GM03348 (cell line): ENCODE results near the gene TP53BP1.
"Not testable (repeated sequence)": the region's sequence is repeated elsewhere in the genome, so short reads cannot be mapped to it uniquely, and the experiment has no call there.

Source experiments
- DNase-seq: peaks from one replicate; pipeline ENCODE4 v3.0.0; 2012; ENCODE audit warnings: low spot score

The TP53BP1 gene

DNA sequence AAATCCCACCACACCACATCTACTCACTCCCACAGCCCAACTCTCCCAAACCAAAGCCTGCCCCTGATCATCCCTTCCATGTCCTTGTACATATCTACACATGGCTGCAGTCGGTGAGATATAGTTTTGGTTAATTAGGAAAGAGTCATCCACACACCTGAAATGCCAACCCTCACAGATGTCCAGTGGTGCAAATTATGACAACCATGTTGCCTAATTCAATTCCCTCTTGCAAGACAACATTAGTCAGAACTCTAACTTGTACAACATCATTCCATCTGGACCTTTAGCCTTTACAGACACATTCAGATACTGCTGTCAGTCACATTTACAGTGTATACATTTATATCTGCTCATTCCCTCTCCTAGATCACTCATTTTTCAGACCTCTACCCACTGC is 80.9 kb downstream of the TP53BP1 start:
- DNase-seq: no peak

DNA sequence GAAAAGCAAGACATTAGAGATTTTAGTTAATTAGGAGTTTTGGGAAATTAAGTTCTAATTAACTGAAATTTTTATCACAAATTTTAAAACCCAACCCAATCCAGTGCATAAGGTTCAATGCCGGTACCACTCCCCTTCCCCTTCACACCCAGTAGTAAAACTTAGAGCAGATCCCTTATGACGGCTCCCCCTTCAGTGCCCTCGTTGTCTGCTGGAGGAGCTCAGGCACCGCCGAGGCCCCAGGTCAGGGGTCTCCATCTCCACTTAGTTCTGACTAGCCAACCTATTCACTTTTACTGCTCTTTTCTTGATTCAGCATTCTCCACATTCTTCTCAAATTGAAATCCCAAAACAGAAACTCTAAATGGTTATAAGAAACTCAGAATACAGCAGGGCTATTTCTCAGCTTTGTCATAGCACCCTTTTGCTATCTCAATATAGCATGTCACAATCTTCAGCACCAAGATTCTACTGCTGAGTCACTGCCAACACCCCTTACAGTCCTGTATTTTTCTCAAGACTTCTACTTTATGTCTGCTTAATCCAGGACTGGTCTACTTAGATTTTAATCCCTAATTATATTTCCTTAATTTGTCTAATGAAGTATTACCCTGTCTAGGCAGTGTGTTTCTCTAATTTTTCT is 82.3 kb downstream of the TP53BP1 start:
- DNase-seq: peak; percentile 35

DNA sequence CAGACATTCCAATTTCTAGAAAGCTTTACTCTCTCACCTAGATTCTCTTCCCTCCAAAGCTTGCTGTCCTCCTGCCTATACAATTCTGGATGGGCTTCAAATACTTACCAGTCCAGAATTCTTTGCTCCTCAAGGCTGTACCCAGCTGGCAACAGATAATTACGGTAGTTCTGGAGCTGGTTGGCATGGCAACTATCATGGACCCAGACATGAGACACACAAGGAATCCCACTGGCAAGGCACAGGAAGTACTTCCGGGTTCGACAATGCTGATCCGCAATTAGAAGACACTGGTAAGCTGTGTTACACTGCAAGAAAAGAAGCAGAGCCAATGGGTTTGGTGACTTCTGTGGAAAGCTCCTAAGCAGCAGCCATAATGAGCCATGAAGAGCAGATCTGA is 84.2 kb downstream of the TP53BP1 start:
- DNase-seq: no peak

DNA sequence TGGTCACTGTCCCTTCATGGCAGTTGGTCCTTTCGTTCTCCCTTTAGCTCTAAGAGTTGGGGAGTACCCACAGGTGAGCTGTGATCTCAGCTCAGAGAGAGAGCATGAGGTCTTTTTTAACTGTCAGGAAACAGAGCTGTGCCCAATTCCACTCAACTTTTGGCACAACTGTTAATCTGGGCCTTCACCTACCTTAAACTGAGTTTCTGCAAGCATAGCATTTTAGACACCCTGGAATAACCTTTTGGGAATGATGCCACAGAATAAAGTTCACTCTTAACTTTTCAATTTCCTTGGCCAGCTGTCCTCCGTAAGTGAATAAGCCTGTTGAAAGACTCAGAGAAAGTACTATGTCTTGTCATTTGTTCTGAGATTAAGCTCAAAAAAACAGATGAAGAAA is 86.1 kb downstream of the TP53BP1 start:
- no peak for DNase-seq

DNA sequence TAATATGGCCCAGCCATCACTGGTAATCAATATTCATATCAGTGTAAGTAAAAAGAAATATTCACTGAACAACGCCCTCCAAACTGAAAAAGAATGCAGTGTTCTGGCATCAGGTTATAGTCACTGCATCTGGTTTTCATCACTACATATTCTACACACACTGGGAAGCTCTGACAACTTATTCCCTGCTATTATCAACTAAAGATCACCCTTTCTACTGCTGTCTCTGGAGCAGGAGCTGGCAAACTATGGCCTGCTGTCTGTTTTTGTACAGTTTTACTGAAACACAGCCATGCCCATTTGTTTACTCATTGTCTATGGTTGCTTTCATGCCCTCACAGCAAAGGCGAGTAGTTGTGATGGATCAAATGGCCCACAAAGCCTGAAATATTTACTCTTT is 86.8 kb downstream of the TP53BP1 start:
- peak; percentile 37 for DNase-seq

DNA sequence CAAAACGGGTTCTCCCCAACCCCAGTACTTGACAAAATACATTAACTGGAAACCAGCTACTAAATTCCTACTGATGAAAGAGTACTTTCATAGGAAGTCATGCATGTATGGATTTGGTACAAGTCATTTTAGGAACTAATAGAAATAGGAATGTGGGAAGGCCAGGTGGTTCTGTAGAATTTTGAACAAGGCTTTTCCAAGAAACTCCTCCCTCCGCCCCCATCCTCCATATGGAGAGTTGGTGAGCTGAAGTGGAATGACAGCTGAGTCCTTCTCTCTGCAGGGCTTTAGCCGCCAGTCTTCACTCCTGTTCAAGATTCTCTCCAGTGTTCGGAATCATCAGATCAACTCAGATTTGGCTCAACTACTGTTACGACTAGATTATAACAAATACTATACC is 88.8 kb downstream of the TP53BP1 start:
- DNase-seq: no peak

DNA sequence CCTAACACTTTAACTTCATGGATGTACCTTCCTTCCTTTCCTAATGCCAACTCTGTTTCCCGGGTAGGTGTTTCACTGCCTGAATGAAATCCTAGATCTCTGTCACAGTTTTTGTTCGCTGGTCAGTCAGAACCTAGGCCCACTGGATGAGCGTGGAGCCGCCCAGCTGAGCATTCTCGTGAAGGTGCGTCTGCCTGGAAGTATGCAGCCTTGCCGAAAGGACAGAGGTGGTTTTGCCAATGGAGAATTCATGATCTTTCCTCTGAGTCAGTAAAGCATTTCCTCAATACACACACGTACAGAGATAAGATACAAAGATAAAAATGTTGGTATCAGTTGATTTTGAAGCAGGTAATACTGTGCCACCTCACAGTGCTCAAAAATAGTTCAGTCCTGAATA is 89.3 kb downstream of the TP53BP1 start:
- DNase-seq: no peak

DNA sequence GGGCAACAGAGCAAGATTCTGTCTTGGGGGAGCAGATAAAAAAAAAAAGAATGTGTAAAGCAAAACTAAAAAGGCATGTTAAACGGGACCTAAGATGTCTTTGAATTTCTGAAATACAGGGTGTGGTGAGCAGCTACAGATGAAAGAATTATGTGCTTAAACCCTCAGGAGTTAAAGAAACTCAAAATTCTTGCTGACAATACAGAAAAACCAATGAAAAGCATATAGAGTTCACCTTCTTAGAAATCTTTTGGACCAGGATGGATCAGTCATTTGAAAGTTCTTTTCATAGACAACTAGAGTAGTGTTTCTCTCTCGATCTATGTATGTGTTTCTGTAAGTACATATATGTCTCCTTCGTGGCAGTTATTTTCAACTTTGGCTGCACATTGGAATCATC is 90.7 kb downstream of the TP53BP1 start:
- DNase-seq: no peak

DNA sequence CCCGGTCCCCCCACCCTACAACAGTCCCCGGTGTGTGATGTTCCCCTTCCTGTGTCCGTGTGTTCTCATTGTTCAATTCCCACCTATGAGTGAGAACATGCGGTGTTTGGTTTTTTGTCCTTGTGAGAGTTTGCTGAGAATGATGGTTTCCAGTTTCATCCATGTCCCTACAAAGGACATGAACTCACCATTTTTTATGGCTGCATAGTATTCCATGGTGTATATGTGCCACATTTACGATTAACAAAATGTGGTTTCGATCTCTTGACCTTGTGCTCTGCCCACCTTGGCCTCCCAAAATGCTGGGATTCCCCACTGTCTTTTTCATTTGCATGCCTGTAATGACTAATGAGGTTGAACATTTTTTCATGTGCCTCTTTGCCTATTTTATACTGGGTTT is 99.4 kb downstream of the TP53BP1 start:
- DNase-seq: not testable (repeated sequence)

DNA sequence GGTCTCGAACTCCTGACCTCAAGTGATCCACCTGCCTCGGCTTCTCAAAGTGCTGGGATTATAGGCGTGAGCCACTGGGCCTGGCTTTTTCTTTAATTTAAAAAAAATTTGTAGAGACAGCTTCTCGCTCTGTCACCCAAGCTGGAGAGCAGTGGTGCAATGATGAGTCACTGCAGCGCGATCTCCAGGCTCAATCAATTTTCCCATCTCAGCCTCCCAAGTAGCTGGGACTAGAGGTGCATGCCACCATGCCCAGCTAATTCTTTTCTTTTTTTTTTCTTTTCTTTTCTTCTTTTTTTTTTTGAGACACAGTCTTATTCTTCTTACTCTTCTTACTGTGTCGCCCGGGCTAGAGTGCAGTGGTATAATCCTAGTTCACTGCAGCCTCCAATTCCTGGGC is 102.2 kb downstream of the TP53BP1 start:
- no peak for DNase-seq

DNA sequence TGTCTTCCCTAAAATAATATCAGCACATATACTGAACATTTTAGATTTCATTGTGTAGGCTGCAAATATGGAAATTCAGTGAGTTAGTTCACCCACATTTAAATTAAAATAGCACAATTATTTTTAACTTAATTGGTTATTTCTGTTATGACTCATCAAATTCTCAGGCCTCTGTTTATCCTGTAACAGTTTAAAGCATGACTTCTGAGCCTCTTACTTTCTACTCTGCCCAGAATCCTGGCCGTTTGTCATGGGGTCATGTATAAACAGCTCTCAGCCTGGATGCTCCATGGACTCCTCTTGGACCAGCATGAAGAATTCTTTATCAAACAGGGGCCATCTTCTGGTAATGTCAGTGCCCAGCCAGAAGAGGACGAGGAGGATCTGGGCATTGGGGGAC is 109.9 kb downstream of the TP53BP1 start:
- peak; percentile 14 for DNase-seq

DNA sequence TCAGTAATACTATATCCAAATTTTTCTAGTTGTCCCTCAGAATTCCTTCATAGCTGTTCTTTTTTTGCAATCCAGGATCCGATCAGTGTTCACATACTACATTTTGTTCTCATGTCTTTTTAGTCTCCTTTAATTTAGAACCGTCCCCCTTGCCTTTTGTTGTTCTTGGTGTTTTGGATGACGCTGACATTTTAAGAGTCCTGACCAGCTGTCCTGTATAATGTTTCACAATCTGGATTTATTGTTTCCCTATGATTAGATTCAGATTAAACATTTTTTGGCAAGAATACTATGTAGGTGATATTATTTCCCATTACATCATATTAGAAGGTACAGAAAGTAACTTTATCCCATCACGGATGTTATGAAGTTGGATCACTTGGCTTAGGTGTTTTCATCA is 110.6 kb downstream of the TP53BP1 start:
- no peak for DNase-seq

DNA sequence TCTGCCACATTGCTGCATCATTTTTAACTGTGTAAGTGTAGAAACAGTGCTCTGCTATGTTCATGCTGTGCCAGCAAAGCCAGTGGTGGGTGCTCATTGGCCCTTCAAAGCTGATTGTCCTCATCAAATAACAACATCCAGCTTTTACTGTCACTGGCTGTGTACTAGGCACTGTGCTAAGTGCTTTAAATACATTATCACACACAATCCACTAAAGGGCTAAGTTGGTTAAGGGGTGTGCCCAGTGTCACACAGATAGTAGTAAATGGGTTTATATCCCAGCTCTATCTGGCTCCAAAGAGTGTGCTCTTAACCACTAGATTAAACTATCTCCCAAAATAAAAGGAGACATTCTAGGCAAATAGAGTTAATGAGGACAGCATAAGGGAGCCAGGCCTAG is 114.4 kb downstream of the TP53BP1 start:
- no peak for DNase-seq

DNA sequence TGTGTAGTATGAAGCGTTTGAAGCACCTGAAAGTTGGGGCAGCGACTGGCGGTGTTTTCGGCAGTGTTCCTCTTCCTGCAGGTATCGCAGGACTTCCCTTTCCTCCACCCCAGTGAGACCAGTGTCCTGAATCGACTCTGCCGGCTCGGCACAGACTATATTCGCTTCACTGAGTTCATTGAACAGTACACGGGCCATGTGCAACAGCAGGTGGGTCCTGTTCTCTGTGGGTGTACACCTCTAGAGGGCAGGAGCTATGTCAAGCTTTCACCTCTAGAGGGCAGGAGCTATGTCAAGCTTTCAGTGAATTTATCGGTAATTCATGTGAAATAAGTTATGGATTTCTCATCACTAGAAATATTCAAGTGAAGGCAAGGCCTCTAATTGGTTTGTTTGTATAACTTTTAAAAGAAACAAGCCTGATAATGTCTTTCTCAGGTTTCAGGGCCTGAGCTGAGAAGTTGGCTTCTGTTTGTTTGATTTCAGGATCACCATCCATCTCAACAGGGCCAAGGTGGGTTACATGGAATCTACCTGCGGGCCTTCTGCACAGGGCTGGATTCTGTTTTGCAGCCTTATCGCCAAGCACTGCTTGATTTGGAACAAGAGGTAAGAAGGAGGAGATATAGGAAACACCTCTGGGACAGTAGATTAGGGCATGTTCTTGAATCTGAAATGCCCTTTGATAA is 116.8 kb downstream of the TP53BP1 start:
- DNase-seq: peak; percentile 57

DNA sequence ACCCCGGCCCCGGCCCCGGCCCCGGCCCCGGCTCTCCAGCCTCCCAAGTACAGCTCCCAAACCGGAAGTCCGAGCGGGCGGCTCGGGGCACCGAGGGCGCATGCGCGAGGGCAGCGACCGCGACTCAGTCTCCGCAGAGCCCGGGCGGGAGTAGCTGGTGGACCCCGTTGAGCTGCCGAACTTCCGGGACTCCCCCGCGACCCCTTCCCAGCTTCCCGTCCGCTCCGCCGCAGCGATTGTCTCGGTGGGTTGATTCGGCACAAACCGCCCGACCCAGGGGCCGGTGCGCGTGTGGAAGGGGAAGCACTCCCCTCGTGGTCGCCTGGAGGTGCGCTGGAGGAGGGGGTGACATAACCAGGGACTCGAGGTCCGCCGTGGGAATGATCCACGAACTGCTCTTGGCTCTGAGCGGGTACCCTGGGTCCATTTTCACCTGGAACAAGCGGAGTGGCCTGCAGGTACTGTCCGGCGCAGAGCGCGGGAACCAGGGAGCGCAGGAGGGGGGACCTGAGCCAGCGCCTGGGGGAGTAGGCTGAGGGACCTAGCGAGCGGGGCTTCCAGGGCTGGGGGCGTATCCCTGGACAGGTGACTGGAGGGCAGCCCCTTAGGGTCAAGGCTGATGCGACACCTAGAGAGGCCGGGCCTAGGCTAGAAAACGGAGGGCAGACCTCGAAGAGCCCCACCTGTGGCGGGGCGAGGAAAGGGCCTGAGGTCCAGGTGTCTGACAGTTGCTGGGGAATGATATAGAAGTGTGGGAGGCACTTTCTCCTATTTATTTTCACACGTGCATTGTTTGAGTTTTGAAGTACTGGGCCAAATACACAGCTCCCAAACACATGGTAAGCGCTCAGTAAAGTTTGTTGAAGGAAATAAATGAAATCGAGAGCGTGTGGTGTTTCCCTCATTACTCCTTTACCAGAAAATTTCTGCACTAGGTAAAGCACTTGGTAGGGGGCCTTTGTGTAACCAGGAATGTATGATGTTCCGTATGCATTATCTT is 121.7 kb downstream of the TP53BP1 start, which contains the start of the genes TUBGCP4 and ZSCAN29:
Gene TUBGCP4, plus strand, starts transcription at position 127 of the 1,000 bp plus-strand sequence. Its CDS starts 254 bp downstream, at position 381.
Gene ZSCAN29, minus strand, starts transcription at position 69 of the 1,000 bp plus-strand sequence. CDS start 1,130 bp downstream, outside the sequence.
- peak; percentile 99 for DNase-seq

DNA sequence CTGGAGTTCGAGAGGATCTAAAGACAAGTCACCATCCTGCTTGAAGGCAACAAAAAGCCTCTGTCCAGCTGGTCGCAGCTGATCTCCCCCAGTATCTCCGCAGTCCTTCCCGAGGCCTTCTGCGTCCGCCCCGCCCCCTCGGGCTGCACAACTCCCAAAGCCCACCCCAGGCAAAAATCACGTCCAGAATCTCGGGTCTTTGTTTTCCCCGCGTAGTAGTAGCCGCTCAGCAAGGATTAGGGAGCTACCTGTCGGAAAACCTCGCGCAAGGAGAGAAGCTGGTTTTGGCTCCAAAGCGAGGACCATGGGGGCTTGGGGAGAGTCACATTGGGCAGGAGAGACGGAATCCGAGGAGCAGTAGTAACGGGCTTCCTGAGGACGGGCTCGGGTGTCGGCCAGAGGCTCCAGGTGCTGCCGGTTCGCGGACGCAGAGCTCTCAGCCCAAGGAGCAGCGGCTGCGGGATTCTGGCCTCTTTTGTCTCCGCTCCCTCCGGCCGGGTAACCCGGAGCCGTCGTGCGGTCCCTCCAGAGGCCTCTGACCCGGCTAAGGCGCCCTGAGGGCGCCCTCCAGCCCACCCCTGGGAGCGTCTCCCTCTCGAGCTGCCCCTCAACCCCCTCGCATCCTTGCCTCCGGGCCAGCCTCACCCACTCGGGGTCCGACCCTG is 122.5 kb downstream of the TP53BP1 start:
- peak; percentile 54 for DNase-seq

DNA sequence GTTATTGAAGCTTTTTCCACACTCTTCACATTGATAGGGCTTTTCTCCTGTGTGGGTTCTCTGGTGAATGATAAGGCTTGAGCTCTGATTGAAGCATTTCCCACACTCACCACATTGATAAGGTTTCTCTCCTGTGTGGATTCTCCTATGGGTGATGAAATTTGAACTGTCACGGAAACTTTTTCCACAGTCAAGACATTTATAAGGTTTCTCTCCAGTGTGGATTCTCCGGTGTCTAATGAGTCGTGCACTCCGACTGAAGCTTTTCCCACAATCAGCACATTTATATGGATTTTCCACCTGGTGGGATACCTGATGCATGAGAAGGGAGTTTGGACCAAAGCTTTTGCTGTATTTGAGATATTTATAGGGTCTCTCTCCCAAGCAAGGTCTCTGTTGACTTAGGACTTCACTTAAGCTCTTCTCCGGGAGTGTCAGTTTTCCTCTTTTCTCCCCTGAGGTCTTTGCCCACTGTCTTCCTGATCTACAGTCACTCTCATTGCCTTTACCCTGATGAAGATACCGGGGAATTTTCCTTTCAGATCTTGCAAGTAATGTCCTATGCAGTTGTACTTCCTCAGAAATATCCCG is 131.5 kb downstream of the TP53BP1 start:
- no peak for DNase-seq

DNA sequence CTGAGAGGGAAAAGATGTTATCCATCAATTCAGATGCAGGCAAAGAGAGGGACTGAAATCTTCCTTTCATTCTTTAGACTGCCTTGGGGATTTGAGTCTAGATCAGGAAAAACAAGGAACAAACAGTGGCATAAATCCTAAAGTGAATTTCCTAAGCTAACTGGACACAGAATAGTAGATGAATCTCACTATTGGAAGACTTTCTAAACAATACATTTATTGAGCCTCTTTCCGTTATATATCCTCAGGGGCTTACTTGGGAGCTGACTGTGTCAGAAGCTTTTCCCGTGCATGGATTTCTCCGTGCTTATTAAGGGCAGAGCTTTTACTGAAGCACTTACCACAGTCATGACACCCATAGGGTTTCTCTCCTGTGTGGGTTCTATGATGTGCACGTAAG is 132.1 kb downstream of the TP53BP1 start:
- no peak for DNase-seq
